ENCODE measurements around the gene RGL4. TPM values are rescaled to one million over a fixed set of nuclear protein-coding genes. Genes with fewer than 3 reads are reported as not detected.
"Not testable (repeated sequence)": the region's sequence is repeated elsewhere in the genome, so short reads cannot be mapped to it uniquely, and the experiment has no call there.

Gene RGL4
- total RNA-seq, 2 donors from 2014 or later: 0.35 to 0.45 TPM

DNA sequence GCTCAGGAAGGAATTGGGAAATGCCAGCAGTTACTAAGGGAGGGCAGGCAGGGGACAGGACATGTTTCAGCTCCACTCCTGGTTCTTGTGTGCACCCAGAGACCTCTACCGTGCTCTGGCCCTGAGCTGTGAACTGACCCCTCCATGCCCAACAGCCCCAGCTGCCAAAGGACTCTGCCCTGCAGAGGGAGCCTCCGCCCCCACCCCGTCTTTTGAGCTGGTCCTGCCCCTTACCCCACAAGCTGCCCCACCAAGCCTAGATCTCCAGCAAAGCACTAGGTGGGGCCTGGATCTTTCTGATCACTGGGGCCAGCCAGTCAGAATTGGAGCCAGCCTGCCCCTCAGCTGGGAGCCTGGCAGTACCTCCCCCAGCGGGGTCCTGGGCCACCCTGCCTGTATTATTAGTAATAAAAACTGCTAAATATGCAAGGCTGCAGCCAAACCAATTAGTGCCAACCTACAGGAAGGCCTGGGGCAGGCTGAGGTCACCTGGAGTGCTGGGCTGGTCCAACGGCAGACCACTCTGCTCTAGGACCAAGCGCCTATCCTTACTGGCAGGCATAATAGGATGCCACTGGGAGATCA is 34.8 kb upstream of the RGL4 start:
- no peak for TF ChIP-seq CTCF (IDR thresholded peaks at IDR 0.05)
- no peaks in the 10 kb centered on the region for H3K27me3 ChIP-seq
- no peak overlapping the region for H3K4me3 ChIP-seq
- no peaks in the 10 kb centered on the region for H3K4me1 ChIP-seq
- no peak overlapping the region for H3K9ac ChIP-seq (ENCODE audit: low read depth in 2 of 2, low read length in 2 of 2)
- H3K36me3 ChIP-seq: no peaks in the 10 kb centered on the region
- DNase-seq: no peak
- no peak overlapping the region for H3K27ac ChIP-seq
- H3K9me3 ChIP-seq: no peaks in the 10 kb centered on the region
- intact Hi-C loops (cut with DNase I): no loop called here

DNA sequence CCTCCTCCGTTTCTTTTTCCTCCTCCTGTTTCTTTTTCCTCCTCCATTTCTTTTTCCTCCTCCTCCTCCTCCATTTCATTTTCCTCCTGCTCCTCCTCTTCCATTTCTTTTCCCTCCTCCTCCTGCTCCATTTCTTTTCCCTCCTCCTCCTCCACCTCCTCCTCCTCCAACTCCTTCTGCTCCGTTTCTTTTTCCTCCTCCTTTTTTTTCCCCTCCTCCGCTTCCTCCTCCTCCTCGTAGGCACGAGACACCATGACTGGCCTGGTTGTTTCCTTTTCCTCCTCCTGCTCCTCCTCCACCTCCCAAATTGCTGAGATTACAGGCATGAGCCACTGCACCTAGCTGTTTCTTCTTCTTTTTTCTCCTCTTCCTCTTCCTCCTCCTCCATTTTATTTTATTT is 33.1 kb upstream of the RGL4 start:
- H3K27me3 ChIP-seq: no peaks in the 10 kb centered on the region
- no peak overlapping the region for H3K4me3 ChIP-seq
- H3K9ac ChIP-seq (ENCODE audit: low read depth in 2 of 2, low read length in 2 of 2): no peak overlapping the region
- no peaks in the 10 kb centered on the region for H3K9me3 ChIP-seq
- no peak for DNase-seq
- no peak overlapping the region for H3K27ac ChIP-seq
- no peaks in the 10 kb centered on the region for H3K4me1 ChIP-seq
- H3K36me3 ChIP-seq: no peaks in the 10 kb centered on the region
- no peak for TF ChIP-seq CTCF (IDR thresholded peaks at IDR 0.05)
- intact Hi-C loops (cut with DNase I): no loop called here

- H3K36me3 ChIP-seq; intact Hi-C loops (cut with DNase I); H3K4me1 ChIP-seq; DNase-seq; H3K9me3 ChIP-seq; H3K27ac ChIP-seq; H3K4me3 ChIP-seq; H3K9ac ChIP-seq (ENCODE audit: low read depth in 2 of 2, low read length in 2 of 2); H3K27me3 ChIP-seq: not testable (repeated sequence)
Observed at GRCh38 chr22:23660381-23660780, 30.4 kb upstream of the RGL4 start.

DNA sequence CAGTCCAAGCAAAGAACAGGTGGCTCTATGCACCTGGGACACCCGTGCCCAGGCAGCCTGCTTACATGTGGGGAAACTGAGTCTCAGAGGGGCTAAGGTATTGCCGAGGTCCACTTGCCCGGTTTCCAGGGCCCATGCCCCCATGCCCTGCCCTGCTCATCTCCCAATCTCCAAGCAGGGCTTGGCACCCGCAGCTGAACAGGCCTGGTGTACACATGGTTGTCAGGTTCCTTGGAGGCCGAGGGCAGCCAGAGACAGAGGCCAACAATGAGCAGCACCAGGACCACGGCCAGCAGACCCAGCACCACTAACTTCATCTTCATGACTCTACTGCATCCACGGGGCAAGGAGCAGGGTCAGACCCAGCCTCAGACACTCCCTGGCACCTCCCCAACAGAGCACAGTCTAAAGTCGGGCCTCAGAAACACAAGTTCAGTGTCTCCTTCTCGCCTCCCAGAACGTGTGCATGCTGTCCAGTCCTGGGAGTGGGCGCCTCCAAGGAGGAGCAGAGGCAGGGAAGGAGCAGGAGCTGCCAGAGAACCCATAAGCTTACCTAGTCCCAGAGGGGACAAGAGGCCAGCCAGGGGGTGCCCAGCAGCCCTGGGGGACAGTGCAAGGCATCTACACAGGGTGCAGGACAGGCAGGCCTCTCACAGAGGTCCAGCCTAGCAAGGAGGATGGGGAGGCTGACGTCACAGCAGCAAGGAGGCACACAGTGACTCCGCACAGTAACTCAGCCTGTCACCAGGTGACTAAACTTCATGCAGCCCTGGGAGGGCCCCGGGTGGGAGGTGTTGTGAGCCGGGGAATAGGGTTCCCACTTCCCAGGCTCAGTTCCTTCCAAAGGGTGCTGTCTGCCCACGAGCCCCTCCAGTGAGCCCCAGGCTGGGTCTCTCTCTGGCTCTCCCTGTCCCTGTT is 20.2 kb upstream of the RGL4 start:
- Histone ChIP-seq H3K4me1 (peaks cover 1% of the 10 kb centered on the region), H3K27ac (no peak overlapping the region), H3K9me3 (no peaks in the 10 kb centered on the region), H3K36me3 (no peaks in the 10 kb centered on the region), H3K27me3 (no peaks in the 10 kb centered on the region), H3K9ac (ENCODE audit: low read depth in 2 of 2, low read length in 2 of 2) (no peak overlapping the region), H3K4me3 (no peak overlapping the region)
- intact Hi-C loops (cut with DNase I): no loop called here
- no peak for DNase-seq
- TF ChIP-seq CTCF (IDR thresholded peaks at IDR 0.05): no peak

GRCh38 chr22:23671387-23671786 is 19.4 kb upstream of the RGL4 start:
- DNase-seq; intact Hi-C loops (cut with DNase I): not testable (repeated sequence)

GRCh38 chr22:23672307-23673049 is 18.3 kb upstream of the RGL4 start:
- H3K9me3 ChIP-seq; H3K4me1 ChIP-seq; H3K27ac ChIP-seq; H3K4me3 ChIP-seq; intact Hi-C loops (cut with DNase I); H3K36me3 ChIP-seq; H3K27me3 ChIP-seq; H3K9ac ChIP-seq (ENCODE audit: low read depth in 2 of 2, low read length in 2 of 2); DNase-seq: not testable (repeated sequence)

More at GRCh38 chr22:23671387-23671786, 19.4 kb upstream of the RGL4 start:
- H3K4me3 ChIP-seq; H3K4me1 ChIP-seq; H3K9me3 ChIP-seq; H3K27ac ChIP-seq; H3K27me3 ChIP-seq; H3K36me3 ChIP-seq; H3K9ac ChIP-seq (ENCODE audit: low read depth in 2 of 2, low read length in 2 of 2): not testable (repeated sequence)

All from colonic mucosa (tissue), 4 donors.